Glomerular endothelial cell (primary cell): ENCODE data around the gene RNGTT. TPM values are rescaled to one million over a fixed set of nuclear protein-coding genes. Genes with fewer than 3 reads are reported as not detected.
"Not testable (repeated sequence)": the region's sequence is repeated elsewhere in the genome, so short reads cannot be mapped to it uniquely, and the experiment has no call there.

Source experiments
- DNase-seq: peaks from one replicate; pipeline ENCODE4 v3.0.0-alpha.2; 2011; ENCODE audit warnings: low read depth, low spot score; ENCODE audit errors: extremely low read depth
- total RNA-seq: library from RNA; depleted of rRNA; stranded (reverse); fragments of >200 nt; gene quantifications from 2 replicates; pipeline ENCODE4 v1.2.3, GENCODE V29; 2015

RNGTT gene
- total RNA-seq, 1 donor from 2014 or later, result 10.3 TPM

DNA sequence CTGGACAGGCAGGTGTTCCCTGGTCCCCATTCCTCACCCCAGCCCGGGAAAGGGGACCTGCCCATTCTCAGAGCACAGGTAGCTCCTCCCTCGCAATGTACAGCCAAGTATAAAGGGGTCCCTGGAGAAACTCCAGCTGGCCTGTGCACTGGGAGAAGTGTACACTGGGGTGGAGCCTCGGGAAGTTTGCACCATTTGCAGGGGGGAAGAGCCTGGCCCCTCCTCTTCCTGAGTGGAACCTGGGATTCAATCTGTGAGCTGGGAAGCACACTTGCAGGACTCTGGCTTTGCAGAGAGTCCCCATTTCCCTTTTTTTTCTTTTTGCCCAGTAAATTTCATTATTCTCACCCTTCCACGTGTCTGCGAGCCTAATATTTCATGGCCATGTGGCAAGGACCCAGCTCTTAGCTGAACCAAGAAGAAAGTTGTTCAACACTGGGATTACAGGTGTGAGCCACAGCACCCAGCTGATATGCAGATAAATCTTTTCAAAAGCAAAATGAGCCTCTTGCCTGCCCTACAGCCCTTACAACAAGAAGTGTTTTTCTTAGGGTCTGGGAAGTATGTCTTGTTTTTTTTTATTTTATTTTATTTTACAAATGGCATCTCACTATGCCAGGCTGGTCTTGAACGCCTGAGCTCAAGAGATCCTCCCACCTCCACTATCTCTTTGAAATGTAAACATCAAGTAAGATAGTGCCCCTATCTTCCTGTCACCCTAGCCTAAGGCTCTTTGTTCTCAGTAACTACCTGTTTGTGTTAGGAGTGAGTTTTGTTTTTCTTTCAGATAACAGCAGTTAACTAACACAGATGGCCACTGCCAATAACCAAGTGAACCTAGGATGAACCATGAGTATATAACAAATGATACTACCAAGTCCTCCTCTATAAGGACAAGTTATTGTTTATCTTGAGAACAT lies 9.3 kb upstream of the RNGTT start:
- DNase-seq, result no peak

DNA sequence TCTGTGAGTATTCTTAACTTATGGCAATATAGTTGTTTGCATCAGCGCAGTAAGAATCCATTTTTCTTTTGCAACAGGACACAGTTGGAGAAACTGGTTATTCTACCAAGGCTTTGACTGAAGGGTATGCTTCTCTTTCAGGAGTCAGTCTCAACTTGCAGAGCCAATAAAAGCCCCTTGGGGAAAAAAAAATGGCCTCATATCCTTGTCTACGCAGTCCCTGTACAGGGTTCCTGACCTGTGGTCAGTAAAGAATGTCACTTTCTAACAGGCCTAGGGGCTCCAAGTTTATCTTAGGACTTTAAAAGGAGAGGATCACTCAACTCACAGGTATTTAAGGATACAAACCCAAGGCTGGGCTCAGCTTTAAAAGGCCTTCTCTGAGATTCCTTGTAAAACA lies 6.9 kb upstream of the RNGTT start:
- no peak for DNase-seq

DNA sequence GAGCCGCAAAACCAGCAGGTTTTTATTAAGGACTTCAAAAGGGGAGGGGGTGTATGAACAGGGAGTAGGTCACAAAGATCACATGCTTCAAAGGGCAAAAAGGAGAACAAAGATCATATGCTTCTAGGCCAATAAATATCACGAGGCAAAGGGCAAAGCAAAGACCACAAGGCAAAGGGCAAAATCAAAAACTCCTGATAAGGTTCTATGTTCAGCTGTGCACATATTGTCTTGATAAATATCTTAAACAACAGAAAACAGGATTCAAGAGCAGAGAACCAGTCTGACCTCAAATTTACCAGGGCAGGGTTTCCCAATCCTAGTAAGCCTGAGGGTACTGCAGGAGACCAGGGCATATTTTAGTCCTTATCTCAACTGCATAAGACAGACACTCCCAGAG lies 5.8 kb upstream of the RNGTT start:
- not testable (repeated sequence) for DNase-seq

DNA sequence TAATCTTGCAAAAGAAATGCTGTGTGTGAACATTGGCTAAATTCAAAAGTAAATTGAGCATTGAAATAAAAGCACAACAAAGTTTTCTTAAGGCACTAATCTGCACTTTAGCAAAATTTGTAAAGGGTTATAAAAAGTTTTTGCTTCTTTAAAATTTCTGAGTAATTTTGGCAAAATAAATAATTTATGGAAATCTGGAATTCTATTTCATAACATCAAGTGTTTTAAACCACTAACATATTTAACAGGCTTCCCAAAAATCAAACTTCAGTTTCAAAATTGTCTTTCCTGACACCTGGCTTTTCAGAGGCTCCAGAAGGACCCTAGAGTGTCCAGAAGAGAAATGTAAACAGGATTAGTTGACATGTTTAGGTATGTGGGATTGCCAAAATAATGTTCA lies 4.5 kb upstream of the RNGTT start:
- DNase-seq, result no peak

DNA sequence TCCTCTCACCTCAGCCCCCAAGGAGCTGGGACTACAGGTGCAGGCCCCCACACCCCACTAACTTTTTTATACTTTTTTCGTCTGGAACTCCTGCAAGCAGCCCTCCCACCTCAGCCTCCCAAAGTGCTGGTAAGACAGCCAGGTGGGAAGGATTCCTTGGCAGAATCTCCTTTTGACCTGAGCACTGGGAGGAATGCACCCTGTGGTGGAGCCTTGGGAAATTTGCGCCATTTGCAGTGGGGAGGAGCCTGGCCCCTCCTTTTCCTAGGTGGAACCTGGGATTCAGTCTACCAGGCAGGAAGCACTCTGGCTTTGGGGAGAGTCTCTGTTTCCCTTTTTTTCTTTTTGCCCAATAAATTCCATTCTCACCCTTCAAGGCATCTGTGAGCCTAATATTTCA lies 2.3 kb upstream of the RNGTT start:
- DNase-seq, result no peak

DNA sequence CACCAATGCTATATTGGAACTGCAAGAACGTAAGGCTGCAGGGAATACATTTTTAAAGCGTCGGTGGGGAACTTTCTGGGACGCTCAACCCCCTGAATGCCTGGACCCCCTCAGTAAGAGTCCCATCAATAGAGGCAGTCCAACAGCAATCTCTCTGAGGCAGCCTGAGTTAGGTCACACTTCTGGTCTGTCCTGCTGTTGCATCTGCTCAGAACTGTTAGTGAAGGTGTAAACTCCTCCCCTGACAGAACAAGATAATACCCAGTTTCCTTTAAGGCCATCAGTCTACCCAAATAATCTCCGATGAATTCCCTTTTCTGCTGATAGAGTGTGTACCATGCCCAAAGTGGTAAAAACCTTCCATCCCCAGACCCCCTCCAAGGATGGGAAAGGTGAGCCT lies 1.1 kb upstream of the RNGTT start:
- no peak for DNase-seq

DNA sequence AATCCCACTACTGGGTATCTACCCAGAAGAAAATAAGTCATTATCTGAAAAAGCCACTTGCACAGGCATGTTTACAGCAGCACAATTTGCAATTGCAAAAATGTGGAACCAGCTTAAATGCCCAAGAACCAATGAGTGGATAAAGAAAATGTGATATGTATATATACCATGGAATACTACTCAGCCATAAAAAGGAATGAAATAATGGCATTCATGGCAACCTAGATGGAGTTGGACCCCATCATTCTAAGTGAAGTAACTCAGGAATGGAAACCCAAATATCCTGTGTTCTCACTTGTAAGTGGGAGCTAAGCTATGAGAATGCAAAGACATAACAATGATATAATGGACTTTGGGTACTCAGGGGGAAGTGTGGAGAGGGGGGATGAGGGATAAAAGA lies 4.6 kb downstream of the RNGTT start:
- DNase-seq, result no peak

DNA sequence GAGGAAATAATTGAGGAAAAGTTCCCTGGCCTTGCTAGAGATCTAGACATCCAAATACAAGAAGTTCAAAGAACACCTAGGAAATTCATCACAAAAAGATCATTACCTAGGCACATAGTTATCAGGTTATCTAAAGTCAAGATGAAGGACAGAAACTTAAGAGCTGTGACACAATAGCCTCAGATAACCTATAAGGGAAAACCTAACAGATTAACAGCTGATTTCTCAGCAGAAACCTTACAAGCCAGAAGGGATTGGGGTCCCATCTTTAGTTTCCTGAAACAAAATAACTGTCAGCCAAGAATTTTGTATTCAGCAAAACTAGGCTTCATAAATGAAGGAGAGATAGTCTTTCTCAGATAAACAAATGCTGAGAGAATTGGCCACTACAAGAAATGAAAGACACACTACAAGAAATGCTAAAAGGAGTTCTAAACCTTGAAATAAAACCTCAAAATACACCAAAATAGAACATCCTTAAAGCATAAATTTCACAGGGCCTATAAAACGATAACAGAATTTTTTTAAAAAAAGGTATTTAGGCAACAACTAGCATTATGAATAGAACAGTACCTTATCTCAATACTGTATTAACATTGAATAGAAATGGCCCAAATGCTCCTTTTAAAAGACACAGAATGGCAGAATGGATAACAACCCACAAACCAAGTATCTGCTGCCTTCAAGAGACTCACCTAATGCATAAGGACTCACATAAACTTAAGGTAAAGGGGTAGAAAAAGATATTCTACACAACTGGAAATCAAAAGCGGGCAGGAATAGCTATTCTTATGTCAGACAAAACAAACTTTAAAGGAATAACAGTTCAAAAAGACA lies 9.7 kb downstream of the RNGTT start:
- DNase-seq, result no peak

DNA sequence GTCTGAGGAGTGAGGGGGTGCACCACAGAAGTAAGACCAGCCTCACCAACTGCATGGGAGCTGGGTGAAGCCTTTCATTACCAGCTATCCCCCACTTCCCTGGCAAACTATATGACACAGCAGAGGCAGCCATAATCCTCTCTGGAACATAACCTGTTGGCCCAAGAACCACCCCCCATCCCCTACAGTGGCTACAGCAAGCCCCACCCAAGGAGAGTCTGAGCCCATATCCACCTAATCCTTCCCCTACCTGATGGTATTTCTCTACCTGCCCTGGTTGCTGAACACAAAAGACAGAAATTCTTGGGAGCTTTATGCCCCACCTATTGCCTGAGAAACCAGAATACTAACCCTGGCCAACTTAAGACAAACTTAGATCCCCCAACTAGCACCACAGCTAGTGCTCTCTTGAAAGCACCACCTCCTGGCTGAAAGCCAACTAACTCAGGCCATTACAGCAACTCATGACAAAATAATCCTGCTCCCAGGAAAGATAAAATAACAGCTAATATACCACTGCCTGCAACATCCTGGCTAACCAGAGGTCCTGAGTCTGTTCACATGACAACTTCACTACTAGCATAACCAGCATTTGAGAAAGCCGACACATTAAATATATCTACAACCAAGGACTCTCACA lies 11.2 kb downstream of the RNGTT start:
- no peak for DNase-seq

DNA sequence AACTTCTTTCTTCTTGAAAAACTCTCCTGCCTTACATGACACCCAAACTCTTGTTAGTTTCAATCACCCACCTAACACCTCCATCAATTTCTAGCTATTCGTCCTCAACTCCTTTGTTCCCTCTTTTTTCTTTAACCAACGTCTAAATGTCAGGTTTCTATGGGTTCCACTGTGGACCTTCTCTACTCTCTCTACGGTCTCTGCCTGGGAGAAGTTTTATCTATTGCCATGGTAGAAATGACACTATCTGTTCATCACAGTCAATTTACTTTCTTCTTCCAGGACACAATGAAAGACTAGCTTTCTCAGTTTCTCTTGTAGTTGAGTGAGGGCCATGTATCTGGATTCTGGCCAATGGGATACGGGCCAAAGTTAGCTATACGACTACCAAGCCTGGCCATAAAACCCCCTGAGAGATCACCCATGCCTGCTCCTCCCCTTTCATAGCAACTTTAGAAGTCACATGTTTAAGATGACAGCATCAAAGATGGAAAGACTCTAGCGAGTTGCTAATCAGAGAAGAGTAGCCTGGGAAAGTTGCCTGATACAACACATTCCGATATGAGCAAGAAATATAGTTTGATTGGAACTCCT lies 17.9 kb downstream of the RNGTT start:
- no peak for DNase-seq

DNA sequence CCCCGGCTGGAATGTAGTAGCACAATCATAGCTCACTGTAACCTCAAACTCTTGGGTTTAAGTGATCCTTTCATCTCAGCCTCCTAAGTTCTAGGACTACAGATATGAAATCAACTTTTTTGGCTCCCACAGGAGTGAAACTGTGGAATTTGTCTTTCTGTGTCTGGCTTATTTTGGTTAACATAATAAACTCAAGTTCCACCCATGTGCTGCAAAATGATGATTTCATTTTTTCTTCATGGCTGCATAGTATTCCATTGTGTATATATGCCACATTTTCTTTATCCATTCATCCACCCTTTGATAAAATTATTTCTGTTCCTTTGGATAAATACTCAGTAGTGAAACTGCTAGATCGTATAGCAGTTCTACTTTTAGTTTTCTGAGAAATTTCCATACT lies 29.9 kb downstream of the RNGTT start:
- DNase-seq, result no peak

DNA sequence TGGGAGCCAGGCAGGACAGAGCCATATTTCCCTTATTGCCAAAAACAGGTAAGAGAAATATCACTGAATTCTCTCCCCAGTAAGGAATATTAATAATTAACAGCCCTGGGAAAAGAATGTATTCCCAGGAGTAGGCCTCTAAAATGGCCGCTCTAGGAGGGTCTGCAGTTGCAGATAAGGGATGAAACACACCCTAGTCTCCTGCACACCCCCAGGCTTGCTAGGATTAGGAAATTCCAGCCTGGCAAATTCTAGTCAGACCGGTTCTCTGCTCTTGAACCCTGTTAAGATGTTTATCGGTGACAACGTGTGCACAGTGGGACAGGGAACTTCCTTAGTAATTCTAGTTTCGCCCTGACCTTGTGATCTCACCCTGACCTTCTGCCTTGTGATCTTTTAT lies 31.4 kb downstream of the RNGTT start:
- not testable (repeated sequence) for DNase-seq

DNA sequence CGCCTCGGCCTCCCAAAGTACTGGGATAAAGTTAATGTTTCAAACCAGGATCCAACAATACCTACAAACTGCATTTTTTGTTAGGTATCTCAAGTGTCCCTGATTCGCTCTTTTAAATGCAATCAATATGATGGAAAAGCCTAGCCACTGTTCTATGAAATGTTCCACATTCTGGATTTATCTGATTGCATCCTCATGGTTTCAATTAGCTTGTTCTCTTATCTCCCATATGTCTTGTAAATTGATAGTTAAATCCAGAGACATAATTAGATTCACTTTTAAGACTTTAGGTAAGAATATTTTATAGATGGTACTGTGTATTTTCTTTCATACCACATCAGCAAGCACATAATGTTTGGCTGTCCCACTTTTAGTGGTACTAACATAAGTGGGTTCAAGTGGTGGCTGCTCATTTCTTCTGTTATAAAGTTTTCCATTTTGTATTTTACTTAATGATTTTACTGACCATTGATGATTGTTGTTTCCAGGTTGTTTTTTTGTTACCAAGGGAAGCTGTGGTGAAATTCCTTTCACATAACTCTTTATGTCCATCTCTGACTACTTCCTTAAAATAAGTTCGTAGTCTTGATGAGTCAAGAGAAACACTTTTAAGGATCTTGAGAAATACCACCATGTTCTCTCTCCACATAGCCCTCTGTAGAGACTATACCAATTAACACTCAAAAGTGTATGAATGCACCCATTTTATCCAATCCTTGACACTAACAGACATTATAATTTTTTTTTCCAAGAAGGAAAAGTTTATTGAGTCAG lies 40.5 kb downstream of the RNGTT start:
- DNase-seq, result no peak

DNA sequence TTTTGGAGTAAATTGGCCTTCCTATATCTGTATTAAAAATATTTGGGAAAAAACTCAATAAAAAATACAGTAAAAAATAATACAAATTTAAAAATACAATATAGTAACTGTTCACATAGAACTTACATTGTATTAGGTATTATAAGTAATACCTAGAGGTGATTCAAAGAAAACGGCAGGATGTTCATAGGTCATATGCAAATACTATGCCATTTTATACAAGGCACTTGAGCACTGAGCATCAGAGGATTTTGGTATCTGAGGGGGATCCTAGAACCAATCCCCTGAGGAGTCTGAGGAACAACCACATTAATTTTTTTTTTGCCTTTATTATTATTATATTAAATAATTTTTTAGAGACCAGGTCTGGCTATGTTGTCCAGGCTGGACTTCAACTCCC lies 41.7 kb downstream of the RNGTT start:
- DNase-seq, result no peak

DNA sequence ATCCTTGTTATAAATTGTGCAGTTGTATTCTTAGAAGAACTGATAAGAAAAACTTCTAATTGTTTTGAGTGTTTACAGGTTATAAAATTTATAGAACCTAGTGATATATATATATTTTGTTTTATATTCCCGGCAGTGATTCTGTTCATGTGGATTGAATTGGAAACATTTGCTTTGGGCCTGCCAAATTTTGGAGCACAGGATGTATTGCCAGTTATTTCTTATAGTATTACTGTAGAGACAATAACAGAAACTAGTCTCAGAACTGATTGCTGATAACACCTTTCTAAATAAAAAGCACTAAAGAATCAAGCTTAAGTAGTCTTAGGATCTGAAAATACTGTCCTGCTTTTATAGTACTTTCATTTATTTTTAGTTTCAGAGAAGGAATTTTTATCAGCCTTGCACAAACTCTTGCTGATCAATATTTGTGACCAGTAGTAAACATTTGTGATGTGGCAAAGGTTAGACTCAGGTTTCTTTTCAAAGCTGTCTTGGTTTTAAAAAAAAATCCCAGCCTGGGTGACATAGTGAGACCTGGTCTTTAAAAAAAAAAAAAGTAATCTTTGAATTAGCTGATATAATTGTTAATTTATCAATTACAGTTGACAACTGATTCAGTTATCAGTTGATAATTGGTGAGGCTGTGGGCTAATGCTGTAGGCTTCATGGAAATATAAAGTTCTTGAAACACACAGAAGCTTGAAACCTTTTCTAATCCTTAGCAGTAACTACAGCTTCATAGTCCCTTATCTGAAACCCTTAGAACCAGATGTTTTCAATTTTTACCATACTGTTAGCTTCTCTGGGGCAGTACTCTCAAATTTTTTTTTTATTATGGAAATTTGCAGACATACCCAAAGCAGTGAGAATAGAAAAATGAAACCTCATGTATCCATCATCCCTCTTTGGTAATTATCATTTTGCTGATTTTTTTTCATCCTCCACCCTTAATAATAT lies 42.4 kb downstream of the RNGTT start:
- DNase-seq, result no peak

DNA sequence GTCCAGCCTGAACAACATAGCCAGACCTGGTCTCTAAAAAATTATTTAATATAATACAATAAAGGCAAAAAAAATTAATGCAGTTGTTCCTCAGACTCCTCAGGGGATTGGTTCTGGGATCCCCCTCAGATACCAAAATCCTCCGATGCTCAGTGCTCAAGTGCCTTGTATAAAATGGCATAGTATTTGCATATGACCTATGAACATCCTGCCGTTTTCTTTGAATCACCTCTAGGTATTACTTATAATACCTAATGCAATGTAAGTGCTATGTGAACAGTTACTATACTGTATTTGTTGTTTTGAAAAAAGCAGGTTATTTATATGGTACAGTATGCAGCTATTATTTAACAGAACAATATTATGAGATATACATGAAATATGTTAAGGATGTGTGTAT lies 43.3 kb downstream of the RNGTT start:
- DNase-seq, result no peak

DNA sequence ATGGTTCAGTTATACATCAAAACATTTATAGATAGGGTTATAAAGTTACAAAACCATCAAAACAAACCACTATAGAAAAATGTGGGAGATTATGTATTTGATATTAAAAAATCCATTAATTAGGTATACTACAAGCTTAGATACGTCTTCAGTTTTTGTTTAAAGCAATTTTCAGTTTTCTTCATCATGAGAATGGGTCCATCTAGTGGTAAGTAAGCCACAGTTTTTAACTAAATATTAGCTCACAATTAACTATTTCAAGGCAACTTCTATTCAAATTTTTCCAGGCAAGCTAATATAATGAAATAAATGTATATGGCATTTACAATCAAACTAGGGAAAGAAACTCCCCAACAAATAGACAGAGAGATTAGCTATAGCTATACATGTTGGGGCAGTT lies 44.4 kb downstream of the RNGTT start:
- no peak for DNase-seq

DNA sequence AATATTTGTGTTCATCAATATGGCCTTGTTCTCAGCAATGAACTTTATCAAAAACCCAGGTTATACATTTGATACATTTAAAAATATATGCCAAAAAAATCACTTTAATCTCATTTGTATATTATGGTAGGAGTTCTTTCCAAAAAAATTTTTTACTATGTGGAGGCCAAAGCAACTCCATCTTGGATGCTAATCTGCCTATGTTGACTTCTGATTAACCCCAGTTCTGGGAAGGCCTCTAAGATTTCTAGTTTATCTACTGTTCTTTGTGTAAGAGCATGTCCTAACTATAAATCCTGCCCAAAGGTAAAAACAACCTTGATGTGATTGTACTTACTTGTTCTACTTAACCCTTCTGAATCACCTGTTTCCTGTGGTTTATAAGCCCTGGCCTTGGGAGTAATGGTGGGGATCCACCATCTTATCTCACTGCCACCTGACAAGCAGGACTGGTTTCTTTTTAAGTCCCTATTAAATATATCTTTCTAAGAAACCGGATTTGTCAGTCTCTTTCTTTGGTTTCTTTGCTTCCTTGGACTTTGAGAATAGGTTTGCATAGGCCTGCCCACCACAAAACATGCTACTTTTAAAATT lies 46.7 kb downstream of the RNGTT start:
- no peak for DNase-seq
